Measurements from ENCODE around the gene PLA2G5. TPM values are rescaled to one million over a fixed set of nuclear protein-coding genes. Genes with fewer than 3 reads are reported as not detected.

PLA2G5 gene
- total and polyA plus RNA-seq, 9 of the 15 experiments (the other 6 are each of a cell fraction or from before 2014, with no cell fraction given): not detected

- ChIA-PET CTCF (ENCODE audit: low intra/inter-chr PET ratio) (no interaction called here), POLR2A (interaction anchor here (0.6 kb wide), 1 partner anchor 938 kb away, joined by 3 read pairs; no protein-coding TSS in a partner anchor)
- intact Hi-C loops (cut with micrococcal nuclease) (no loop called here), in situ Hi-C loops (cut with MboI) (no loop called here)
- Histone ChIP-seq H3K4me1 (replicated peaks in 1 of 2; ENCODE audit: control insufficient read depth in 2 of 2, insufficient read depth in 2 of 2, low read length in 2 of 2) (no peaks in the 10 kb centered on the region), H3K9me1 (ENCODE audit: control insufficient read depth, insufficient read depth, low read length) (no peaks in the 10 kb centered on the region), H3K27ac (ENCODE audit: extremely low read depth, low read depth, low read length) (no peak overlapping the region), H3K27me3 (ENCODE audit: control insufficient read depth in 2 of 2, insufficient read depth in 2 of 2, low read length in 2 of 2) (peaks cover 8 to 32% of the 10 kb centered on the region in 2 experiments), H4K20me1 (replicated peaks; ENCODE audit: control insufficient read depth, insufficient read depth, low read length) (no peaks in the 10 kb centered on the region), H3K79me2 (ENCODE audit: control insufficient read depth, insufficient read depth, low read length) (no peaks in the 10 kb centered on the region), H3K9ac (ENCODE audit: insufficient read depth in 1 of 2, low read depth in 2 of 2, low read length in 2 of 2) (no peak overlapping the region), H3K9me3 (replicated peaks; ENCODE audit: control insufficient read depth, insufficient read depth, low read depth, low read length) (no peaks in the 10 kb centered on the region), H2AFZ (ENCODE audit: low read depth, low read length) (no peak overlapping the region), H3K4me3 (no peak overlapping the region), H3K4me2 (ENCODE audit: insufficient read depth, low read length) (no peak overlapping the region), H3K36me3 (ENCODE audit: control insufficient read depth, insufficient read depth, low read length) (no peaks in the 10 kb centered on the region)
- DNase-seq (ENCODE audit: extremely low read depth in 1 of 4, low spot score in 3 of 4) (no peak), FAIRE-seq (no peak), ATAC-seq (no peak)
- WGBS (ENCODE audit: insufficient coverage, low coverage, missing lambda C conversion rate): 1% methylated on average over 5 of the region's 5 CpGs
- TF ChIP-seq CEBPB (tag; IDR thresholded peaks at IDR 0.05) (peak; percentile 73), KAT2B (IDR thresholded peaks at IDR 0.05; ENCODE audit: low read depth, low read length) (no peak), CBFA2T3 (IDR thresholded peaks at IDR 0.05) (no peak)
- BruUV-seq (replicated peaks): no TSS peak
Measured at GRCh38 chr1:20093940-20094391, 24.0 kb downstream of the PLA2G5 start.

- no TSS peak for BruUV-seq (replicated peaks)
- POLR2A ChIA-PET: no interaction called here
- in situ Hi-C loops (cut with MboI) (no loop called here), intact Hi-C loops (cut with micrococcal nuclease) (no loop called here)
- H3K9me1 ChIP-seq (ENCODE audit: control insufficient read depth, insufficient read depth, low read length): no peaks in the 10 kb centered on the region
- no peak overlapping the region for H2AFZ ChIP-seq (ENCODE audit: low read depth, low read length)
- H3K4me3 ChIP-seq: no peak overlapping the region
- FAIRE-seq (no peak), ATAC-seq (no peak), DNase-seq (ENCODE audit: extremely low read depth in 1 of 4, low spot score in 3 of 4) (no peak)
- no peaks in the 10 kb centered on the region for H3K79me2 ChIP-seq (ENCODE audit: control insufficient read depth, insufficient read depth, low read length)
- H3K9me3 ChIP-seq (replicated peaks; ENCODE audit: control insufficient read depth, insufficient read depth, low read depth, low read length): no peaks in the 10 kb centered on the region
- H3K27ac ChIP-seq (ENCODE audit: extremely low read depth, low read depth, low read length): no peak overlapping the region
- H3K36me3 ChIP-seq (ENCODE audit: control insufficient read depth, insufficient read depth, low read length): no peaks in the 10 kb centered on the region
- no peak for TF ChIP-seq CEBPG (CRISPR knock-in tag; IDR thresholded peaks at IDR 0.05)
- peak; percentile 10 to 48; a peak in 1 of 4 replicates for TF ChIP-seq CEBPG (tag; conservative IDR thresholded peaks at IDR 0.05 in 1 of 2, IDR thresholded peaks at IDR 0.05 in 1 of 2)
- peak; percentile 24; the same call in 1 of the 2 replicates for TF ChIP-seq CEBPB (tag; IDR thresholded peaks at IDR 0.05)
- TF ChIP-seq NRF1 (conservative IDR thresholded peaks at IDR 0.05 in 1 of 2, IDR thresholded peaks at IDR 0.05 in 1 of 2): no peak
- H3K27me3 ChIP-seq (ENCODE audit: control insufficient read depth in 2 of 2, insufficient read depth in 2 of 2, low read length in 2 of 2): peaks cover 5 to 23% of the 10 kb centered on the region in 2 experiments; a peak in 4 of 5 replicates
- no peak overlapping the region for H3K9ac ChIP-seq (ENCODE audit: insufficient read depth in 1 of 2, low read depth in 2 of 2, low read length in 2 of 2)
- H4K20me1 ChIP-seq (replicated peaks; ENCODE audit: control insufficient read depth, insufficient read depth, low read length): no peaks in the 10 kb centered on the region
- CTCF ChIA-PET (ENCODE audit: low intra/inter-chr PET ratio): no interaction called here
- 0% methylated on average over 5 of the region's 5 CpGs for WGBS (ENCODE audit: insufficient coverage, low coverage, missing lambda C conversion rate)
- H3K4me1 ChIP-seq (replicated peaks in 1 of 2; ENCODE audit: control insufficient read depth in 2 of 2, insufficient read depth in 2 of 2, low read length in 2 of 2): no peaks in the 10 kb centered on the region
- H3K4me2 ChIP-seq (ENCODE audit: insufficient read depth, low read length): no peak overlapping the region
Measured at GRCh38 chr1:20095564-20096434, 25.8 kb downstream of the PLA2G5 start.

All from K562 (cell line).